Stimulated activated CD4-positive, alpha-beta T cell treated with anti-CD3 and anti-CD28 coated beads, Interleukin-4, amount 100 ng/mL, for 1 hour (primary cell): ENCODE data around the gene CCL18.
"Not testable (repeated sequence)": the region's sequence is repeated elsewhere in the genome, so short reads cannot be mapped to it uniquely, and the experiment has no call there.

Experiments
- DNase-seq: peaks from one replicate; pipeline ENCODE4 v3.0.0-alpha.2; 2020

Gene CCL18

DNA sequence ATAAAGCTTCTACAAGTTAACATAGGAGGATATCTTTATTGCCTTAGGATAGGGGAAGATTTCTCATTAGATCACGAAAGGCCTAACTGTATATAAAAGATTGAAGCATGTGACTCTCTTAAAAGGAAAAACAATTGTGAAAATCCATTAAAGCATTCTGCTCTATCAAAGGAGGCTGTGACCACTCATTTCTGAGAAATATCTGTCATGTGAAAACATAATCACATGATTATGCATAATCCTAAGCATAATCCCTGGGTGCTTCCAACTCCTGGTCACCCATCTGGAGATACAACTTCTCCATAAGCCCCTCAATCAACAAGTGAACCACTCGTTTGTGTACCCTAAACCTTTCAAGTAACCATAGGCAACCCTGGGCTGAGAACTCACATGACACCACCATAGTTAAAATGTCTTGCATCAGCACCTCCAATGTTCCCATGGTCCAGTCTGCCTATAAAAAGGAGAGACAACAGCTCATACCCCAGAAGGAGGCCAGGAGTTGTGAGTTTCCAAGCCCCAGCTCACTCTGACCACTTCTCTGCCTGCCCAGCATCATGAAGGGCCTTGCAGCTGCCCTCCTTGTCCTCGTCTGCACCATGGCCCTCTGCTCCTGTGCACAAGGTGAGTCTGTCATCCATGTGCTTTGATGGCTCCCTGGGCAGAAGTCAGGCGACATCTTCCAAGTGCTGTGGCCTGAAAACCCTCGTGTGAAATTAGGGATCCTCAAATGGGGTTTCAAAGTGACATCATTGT is at the start of gene CCL18:
CCL18 (plus strand) TSS at position 487 of the 756 bp plus-strand sequence; CDS start at position 558, 71 bp downstream.
- DNase-seq = no peak

DNA sequence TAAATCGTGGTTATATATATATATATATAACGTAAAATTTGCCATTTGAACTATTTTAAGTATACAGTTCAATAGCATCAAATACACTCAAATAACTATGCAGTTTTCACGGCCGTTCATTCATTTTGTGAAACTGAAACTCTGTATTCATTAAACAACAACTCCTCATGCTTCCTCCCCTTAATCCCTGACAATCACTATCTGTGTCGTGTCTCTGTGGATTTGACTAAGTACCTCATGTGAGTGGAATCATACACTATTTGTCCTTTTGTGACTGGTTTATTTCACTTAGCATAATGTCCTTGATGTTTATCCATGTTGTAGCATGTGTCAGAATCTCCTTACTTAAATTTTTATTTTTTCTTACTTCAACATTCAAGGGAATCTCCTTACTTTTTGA is 49.1 kb upstream of the CCL18 start:
- DNase-seq = no peak

DNA sequence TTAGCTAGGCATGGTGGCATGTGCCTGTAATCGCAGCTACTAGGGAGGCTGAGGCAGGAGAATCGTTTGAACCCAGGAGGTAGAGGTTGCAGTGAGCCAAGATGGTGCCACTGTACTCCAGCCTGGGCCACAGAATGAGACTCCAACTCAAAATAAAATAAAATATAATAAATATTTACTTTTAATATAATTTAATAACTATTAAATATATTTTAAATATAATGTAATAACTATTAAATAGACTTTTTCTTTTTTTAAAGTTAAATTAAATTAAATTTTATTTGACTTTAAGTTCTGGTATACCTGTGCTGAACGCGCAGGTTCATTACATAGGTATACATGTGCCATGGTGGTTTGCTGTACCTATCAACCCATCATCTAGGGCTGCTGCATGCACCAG is 48.2 kb upstream of the CCL18 start:
- not testable (repeated sequence) for DNase-seq

- no peak for DNase-seq
These were observed 47.5 kb upstream of the CCL18 start for GRCh38 chr17:36016555-36016954.

GRCh38 chr17:36017799-36018198 is 46.3 kb upstream of the CCL18 start, which contains the start of gene CCL23:
CCL23 (minus strand) TSS chr17:36017972; CDS start chr17:36017897, 75 bp downstream.
- no peak for DNase-seq

- no peak for DNase-seq
These were observed 44.6 kb upstream of the CCL18 start for GRCh38 chr17:36019423-36019822.

- DNase-seq = no peak
These were observed 39.8 kb upstream of the CCL18 start for GRCh38 chr17:36024106-36024869.

DNA sequence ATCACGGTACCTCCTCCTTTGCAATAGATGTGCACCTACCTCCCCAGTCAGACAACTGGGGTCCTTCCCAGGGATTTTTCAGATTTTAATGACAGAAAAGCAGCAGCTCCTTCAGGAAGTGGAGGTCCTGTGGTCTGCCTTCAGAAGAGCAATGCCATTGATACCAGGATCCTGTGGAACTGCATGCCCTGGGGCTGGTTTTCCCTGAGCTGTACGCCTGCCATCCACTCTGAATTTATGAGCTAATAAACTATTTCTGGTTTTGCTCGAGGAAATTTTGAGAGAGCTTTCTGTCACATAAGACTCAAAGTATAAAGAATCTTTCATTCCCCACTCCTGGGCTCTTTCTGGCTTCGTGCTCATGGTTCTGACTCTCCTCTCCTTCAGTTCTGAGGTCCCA is 36.3 kb upstream of the CCL18 start:
- no peak for DNase-seq

GRCh38 chr17:36030956-36031355 is 33.1 kb upstream of the CCL18 start:
- DNase-seq = no peak

- DNase-seq = no peak
These were observed 29.9 kb upstream of the CCL18 start for GRCh38 chr17:36034127-36034526.

- DNase-seq = no peak
These were observed 27.8 kb upstream of the CCL18 start for GRCh38 chr17:36036235-36036634.

DNA sequence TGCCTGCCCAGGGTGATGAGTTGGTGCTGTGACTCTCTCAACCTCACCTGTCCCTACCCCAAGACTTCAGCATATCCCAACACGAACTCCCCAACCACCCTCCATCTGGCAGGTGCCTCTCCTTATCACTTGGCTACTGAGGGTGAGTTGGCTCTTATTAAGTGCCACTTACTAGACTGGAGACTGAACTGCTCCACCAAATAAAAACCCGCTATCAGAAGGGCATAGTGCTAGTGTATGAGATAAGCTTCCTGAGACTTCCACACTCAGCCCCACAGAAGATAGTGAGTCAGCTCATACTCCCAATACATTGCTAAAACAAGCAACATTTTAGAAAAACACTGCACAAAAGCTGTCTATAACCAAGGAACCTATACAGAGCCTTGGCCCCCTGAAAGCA is 16.0 kb upstream of the CCL18 start:
- no peak for DNase-seq

DNA sequence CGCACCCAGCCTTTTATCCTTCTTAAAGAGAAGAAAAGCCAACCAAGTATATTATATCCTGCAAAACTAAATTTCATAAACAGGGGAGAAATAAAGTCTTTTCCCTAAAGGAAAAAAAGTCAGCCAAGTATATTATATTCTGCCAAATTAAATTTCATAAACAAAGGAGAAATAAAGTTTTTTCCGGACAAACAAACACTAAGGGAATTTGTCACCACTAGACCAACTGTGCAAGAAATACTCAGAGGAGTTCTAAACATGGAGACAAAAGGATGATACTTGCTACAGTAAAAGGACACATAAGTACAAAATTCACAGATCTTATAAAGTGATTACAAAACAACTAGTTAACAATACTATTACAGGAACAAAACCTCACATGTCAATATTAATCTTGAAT is 14.4 kb upstream of the CCL18 start:
- DNase-seq = no peak

DNA sequence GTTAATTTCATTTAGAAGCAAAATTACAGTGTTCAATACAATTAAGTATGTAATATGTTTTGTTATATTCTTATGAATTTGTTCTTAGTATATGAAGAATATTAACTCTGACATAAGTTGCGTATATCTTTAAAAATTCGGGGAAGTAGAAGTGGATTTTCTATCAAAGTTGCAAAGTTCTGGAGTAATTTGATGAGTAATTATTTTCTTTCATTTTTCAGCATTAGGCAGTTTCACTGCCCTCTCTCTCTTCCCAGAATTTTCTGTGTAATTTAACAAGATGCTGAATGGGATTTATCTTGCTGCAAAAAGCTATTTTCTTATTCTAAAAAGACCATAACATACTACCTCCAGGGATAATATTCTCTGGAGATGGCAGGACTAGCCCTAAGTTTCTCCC is 8.9 kb upstream of the CCL18 start:
- DNase-seq = no peak

DNA sequence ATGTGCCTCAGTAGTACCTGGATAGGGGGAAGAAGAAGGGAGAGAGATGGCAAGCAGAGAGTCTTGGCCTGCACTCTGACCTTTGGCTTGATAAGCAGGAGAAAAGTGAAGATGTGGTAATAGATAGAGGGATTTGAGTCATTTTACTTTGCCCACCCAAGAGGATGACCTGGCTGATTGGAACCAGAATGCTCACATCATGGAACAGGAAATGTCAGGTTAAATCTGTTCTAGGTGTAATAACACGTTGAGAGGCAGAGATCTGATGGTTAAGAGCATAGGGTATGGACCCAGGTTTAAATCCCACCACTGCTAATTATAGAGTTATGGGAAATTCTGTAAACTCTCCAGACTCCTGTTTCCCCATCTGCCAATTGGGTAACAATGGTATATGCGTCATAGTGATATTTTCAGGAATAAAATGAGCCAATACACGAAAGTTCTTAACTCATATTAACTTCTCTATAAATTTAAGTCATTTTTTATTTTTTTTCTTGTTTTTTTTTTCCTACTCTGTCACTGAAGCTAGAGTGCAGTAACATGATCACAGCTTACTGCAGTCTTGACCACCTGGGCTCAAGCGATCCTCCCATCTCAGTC is 8.1 kb upstream of the CCL18 start:
- no peak for DNase-seq

DNA sequence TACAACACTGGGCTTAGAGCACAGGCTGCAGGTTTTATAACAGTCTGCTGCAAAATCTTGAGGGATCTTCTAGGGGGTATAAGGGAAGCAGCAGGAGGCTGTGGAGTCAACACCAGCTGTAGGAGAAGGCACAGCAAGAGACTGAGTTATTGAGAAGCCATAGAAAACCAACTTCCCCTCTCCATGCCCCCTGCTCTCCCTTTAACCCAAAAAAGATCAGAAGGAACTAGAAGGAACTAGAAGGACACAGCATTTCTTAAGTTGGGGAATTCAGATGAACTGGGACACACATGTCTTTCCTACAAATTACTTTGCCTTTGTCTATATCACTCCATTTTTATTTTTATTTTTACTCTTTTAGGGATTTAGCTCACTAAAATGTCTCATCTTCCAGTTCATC is 6.2 kb upstream of the CCL18 start:
- no peak for DNase-seq

DNA sequence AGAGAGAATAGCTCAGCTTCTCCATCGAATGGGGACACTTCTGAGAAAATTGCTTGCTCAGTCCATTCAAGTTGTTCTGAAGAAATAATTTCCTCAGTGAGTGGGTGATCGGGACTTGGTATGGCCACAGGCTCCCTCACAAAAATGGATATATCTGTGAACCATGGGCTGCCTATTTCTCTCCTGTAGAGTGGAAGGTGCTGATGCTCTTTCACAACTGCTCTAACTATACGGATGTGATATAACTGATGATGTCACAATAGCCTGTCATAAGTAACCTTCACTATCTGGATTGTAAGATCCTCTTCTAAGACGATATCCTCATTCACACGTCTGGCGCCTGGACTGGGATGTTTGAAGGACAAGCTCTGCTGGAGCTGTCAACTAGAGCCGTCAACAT is 4.7 kb upstream of the CCL18 start:
- DNase-seq = no peak

DNA sequence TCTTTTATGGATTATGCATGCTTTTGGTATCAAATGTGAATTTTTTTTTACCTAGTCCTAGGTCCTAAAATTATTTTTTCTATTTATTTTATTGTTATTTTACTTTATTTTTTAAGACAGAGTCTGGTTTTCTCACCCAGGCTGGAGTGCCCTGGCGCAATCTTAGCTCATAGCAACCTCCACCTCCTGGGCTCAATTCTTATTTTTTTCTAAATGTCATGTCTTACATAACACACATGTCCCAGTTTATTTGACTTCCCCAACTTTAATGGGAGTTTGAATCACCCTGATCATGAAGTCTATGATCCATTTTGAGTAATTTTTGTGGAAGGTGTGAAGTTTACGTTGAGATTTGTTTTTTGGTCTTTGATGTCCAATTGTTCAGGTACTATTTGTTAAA is 3.3 kb upstream of the CCL18 start:
- DNase-seq = no peak

DNA sequence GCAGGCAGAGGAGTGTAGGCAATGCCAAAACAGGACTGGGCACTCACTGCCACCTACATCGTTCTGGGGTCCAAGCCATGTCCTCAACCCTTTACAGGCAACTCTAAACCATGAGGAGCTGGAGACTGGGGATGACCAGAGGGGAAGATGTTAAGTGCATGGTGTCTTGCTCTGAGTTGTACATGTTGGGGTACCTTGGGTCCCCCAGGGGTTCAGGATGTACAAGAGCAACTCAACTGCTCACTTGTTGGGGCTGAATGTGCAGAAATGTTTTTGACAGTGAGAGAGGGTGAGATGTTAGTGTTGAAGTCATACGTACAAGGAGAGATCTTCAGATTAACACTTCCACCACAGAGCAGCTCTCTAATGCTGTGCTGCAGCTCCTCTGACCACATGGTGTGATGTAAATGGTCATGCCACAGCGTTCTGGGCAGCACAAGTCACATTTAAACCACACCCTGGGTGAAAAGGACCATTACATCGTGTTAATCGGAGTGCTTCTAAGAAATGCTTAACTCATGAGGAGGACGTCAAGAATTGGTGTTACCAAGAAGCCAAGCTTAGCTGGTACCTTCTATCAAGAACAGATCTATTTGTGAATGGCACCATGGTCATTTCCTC is 2.4 kb downstream of the CCL18 start:
- no peak for DNase-seq

DNA sequence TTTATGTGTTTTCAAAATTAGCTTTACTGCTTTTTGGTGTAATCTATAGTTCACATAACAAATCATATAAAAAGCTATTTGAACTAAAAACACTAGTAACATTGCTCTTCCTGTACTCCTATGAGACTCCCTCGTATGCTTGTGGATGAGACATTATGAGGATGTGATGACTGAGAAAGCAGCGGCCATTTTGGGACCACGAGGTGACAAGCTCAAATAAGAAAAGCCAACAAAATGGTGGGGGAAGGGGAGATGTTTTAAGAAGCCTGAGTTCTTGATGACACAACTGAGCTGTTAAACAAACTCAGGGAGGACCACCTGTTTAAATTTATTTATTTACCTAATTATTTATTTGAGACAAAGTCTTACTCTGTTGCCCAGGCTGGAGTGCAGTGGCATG is 4.5 kb downstream of the CCL18 start:
- no peak for DNase-seq

- no peak for DNase-seq
These were observed 5.1 kb downstream of the CCL18 start for GRCh38 chr17:36069136-36069535.

DNA sequence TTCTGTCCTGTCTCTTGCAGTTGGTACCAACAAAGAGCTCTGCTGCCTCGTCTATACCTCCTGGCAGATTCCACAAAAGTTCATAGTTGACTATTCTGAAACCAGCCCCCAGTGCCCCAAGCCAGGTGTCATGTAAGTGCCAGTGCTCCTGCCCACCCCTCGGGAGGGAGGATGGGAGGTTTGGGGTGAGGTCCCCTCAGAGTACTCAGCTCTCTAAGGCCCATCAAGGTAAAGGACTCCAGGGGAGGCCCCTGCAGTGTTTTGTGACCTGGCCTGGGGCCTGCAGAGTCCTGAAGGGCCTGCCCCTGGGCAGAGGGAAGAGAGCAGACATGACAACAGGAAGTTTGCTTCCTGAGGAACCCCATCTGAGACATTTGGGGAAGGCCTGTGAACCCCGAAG is 6.4 kb downstream of the CCL18 start:
- DNase-seq = no peak

- no peak for DNase-seq
These were observed 7.7 kb downstream of the CCL18 start for GRCh38 chr17:36071751-36072150.
